Effector memory CD8-positive, alpha-beta T cell (primary cell): ENCODE measurements around the gene TNIP1.

Experiments used
- ATAC-seq: fragments of 150-1000 bp; cut with Tn5 transposase; replicated peaks from 2 replicates; pipeline ENCODE4 v1.10.0; 2021; ENCODE audit warnings: mild to moderate bottlenecking, moderate library complexity
- DNase-seq, 3 experiments: peaks; one replicate each; pipeline ENCODE4 v3.0.0; 2021
- H3K27ac Mint-ChIP-seq, 2 donors: one replicate each; pipeline ENCODE4 v1.8.0; 2022; ENCODE audit warnings: mild to moderate bottlenecking in 2 of 2, mixed read lengths in 2 of 2, moderate library complexity in 2 of 2
- H3K27me3 Mint-ChIP-seq, 2 donors: one replicate each; pipeline ENCODE4 v1.8.0; 2022; ENCODE audit warnings: mixed read lengths in 2 of 2
- H3K36me3 Mint-ChIP-seq: one replicate; pipeline ENCODE4 v1.8.0; 2022; ENCODE audit warnings: mild to moderate bottlenecking, moderate library complexity, mixed read lengths; ENCODE audit not compliant: insufficient read depth
- H3K4me1 Mint-ChIP-seq, 2 donors: one replicate each; pipeline ENCODE4 v1.8.0; 2022; ENCODE audit warnings: low read depth in 2 of 2, mixed read lengths in 2 of 2
- H3K4me3 Mint-ChIP-seq, 2 donors: one replicate each; pipeline ENCODE4 v1.8.0; 2022; ENCODE audit warnings: mild to moderate bottlenecking in 2 of 2, mixed read lengths in 2 of 2, moderate library complexity in 2 of 2
- H3K9me3 Mint-ChIP-seq, 2 donors: one replicate each; pipeline ENCODE4 v1.8.0; 2022; ENCODE audit warnings: mixed read lengths in 2 of 2

The TNIP1 gene

GRCh38 chr5:151034422-151035379 is 46.1 kb downstream of the TNIP1 start:
- ATAC-seq, result no peak
- H3K27ac Mint-ChIP-seq, result no peak overlapping the region

DNA sequence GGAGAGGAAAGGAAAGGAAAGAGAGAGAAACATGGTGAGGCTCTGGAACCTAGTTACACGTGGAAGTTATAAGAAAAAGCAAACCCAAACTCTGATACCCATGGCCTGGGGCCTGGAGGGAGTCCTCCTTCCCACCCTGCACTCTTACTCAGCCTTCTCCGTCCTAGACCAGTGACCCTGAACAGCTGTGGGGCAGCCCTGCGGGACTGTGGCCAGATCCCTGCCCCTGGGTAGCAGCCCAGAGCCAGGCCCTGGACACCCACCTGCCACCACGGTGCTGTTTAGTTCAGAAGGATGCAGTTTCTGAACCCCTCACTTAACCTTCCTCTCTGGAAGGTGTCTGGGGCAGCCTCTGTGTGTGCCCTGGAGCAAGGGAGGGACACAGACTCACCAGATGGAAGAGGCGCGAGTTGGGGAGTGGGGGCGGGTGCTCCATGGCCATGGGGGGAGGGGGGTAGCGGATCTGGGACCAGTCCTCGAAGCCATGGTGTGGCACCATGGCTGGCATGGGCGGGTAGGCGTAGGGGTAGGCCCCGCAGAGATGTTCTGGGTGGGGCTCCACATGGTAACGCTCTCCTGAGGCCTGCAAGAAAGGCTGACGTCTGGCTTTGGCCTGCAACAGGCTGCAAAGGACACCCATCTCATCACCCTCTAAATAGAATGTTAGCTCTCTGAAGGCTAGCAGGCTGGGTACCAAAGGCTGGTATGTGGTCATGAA is 47.5 kb downstream of the TNIP1 start:
- H3K27me3 Mint-ChIP-seq, result no peaks in the 10 kb centered on the region
- H3K9me3 Mint-ChIP-seq, result no peaks in the 10 kb centered on the region
- peak overlapping the region in 1 of 2 donors; percentile 42 for H3K27ac Mint-ChIP-seq
- H3K4me3 Mint-ChIP-seq, result no peak overlapping the region
- ATAC-seq (no peak), DNase-seq (no peak)
- H3K36me3 Mint-ChIP-seq, result peaks cover 95% of the 10 kb centered on the region
- peaks cover 1 to 5% of the 10 kb centered on the region in 2 donors for H3K4me1 Mint-ChIP-seq

More at GRCh38 chr5:151034422-151035379, 46.1 kb downstream of the TNIP1 start:
- Mint-ChIP-seq H3K9me3 (no peaks in the 10 kb centered on the region), H3K36me3 (peaks cover 94% of the 10 kb centered on the region), H3K4me1 (peaks cover 1 to 5% of the 10 kb centered on the region in 2 donors), H3K4me3 (no peak overlapping the region), H3K27me3 (no peaks in the 10 kb centered on the region)
- DNase-seq, result no peak

DNA sequence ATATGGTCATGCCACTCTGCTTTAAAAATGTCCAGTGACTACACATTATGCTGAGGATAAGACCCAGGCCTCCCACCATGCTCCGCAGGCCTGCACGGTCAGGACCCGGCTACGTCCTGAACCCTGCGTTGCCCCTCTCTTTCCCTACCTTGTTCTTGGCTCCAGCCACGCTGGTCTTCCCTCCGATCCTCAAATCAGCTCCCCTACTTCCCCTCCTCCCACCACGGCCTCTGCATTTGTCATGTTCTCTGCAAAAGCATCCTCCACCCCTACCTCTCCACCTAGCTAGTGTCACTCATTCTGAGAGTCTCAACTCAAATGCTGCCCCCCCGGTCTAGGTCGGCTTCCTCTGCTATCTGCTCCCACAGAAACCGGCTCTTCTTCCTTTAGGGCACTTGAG is 49.3 kb downstream of the TNIP1 start:
- Mint-ChIP-seq H3K36me3 (peaks cover 78% of the 10 kb centered on the region), H3K27me3 (no peaks in the 10 kb centered on the region), H3K4me1 (peaks cover 1 to 5% of the 10 kb centered on the region in 2 donors), H3K9me3 (no peaks in the 10 kb centered on the region), H3K4me3 (no peak overlapping the region), H3K27ac (no peak overlapping the region)
- ATAC-seq (no peak), DNase-seq (no peak)

DNA sequence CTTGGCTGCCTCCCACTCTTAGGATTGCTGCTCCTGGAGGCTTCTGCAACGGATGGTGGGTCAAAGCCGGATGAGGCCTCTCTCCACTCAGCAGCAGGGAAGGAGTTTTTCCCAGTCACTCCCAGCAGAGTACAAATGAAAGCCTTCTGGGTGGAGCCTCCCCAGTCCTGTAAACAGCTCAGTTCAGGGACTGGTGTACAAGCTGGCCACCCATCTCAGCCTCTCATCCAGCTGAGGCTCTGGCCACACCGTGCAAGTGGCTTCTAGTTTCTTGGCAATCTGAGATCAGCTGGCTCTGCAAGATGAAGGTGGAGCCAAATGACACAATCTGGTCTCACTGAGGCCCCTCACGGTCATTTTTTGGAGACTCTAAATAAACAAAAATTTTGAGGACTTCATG is 50.5 kb downstream of the TNIP1 start:
- Mint-ChIP-seq H3K27me3 (no peaks in the 10 kb centered on the region), H3K9me3 (no peaks in the 10 kb centered on the region), H3K27ac (peak overlapping the region in 1 of 2 donors; percentile 55), H3K4me1 (peaks cover 1 to 5% of the 10 kb centered on the region in 2 donors), H3K36me3 (peaks cover 76% of the 10 kb centered on the region), H3K4me3 (no peak overlapping the region)
- ATAC-seq (no peak), DNase-seq (no peak)

GRCh38 chr5:151030056-151030336 is 50.8 kb downstream of the TNIP1 start:
- DNase-seq (no peak), ATAC-seq (no peak)
- H3K27me3 Mint-ChIP-seq, result no peaks in the 10 kb centered on the region
- H3K36me3 Mint-ChIP-seq, result peaks cover 77% of the 10 kb centered on the region
- H3K4me3 Mint-ChIP-seq, result no peak overlapping the region
- peaks cover 3 to 5% of the 10 kb centered on the region in 2 donors for H3K4me1 Mint-ChIP-seq
- no peaks in the 10 kb centered on the region for H3K9me3 Mint-ChIP-seq
- H3K27ac Mint-ChIP-seq, result peak overlapping the region in 1 of 2 donors; percentile 55

DNA sequence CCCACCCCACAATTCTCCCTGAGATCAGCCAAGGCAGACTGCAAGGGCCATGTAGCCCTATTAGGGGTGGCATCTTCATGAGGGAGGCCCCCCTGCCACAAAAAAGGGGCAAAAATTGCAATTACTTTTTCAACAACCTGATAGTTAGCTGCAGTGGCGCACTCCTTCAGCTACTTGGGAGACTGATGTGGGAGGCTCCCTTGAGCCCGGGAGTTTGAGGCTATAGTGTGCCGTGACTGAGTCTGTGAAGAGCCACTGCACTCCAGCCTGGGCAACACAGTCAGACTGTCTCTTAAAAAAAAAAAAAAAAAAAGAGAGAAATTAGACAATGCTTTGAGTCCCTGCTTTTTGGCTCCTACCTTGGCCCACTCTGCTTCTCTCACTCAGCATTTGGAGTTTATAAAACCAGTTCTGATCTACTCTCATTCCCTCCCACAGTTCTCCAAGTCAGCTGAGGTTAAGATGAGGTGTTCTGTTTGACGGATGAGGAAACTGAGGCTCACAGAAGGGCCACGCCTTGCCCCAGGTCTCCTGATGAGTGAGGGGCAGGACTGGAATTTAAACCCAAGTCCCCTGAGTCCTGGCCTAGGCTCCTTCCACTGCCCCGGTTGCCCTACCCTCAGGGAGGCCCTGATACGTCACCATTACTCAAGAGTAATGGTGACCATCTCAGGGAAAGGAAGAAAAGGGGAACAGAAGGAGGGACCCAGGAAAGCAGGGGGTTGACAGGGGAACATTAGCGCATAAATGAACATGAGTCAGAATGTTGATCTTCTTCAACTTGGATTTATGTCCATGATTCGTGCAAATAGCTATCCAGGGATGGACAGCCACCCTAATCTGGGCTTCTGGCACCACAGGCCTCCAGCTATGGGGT is 51.4 kb downstream of the TNIP1 start:
- no peak for DNase-seq

GRCh38 chr5:151028717-151029116 is 52.1 kb downstream of the TNIP1 start:
- Mint-ChIP-seq H3K36me3 (peaks cover 70% of the 10 kb centered on the region), H3K4me3 (no peak overlapping the region), H3K27ac (peak overlapping the region in 1 of 2 donors; percentile 19), H3K9me3 (no peaks in the 10 kb centered on the region), H3K27me3 (no peaks in the 10 kb centered on the region), H3K4me1 (peaks cover 2 to 5% of the 10 kb centered on the region in 2 donors)
- no peak for ATAC-seq
- DNase-seq, result no peak

More for the DNA sequence above, 51.4 kb downstream of the TNIP1 start:
- no peaks in the 10 kb centered on the region for H3K27me3 Mint-ChIP-seq
- H3K4me1 Mint-ChIP-seq, result peaks cover 3 to 5% of the 10 kb centered on the region in 2 donors
- H3K36me3 Mint-ChIP-seq, result peaks cover 75% of the 10 kb centered on the region
- H3K27ac Mint-ChIP-seq, result peak overlapping the region in 1 of 2 donors; percentile 55
- no peaks in the 10 kb centered on the region for H3K9me3 Mint-ChIP-seq
- ATAC-seq, result no peak
- no peak overlapping the region for H3K4me3 Mint-ChIP-seq

- no peak overlapping the region for H3K4me3 Mint-ChIP-seq
- peak overlapping the region in 1 of 2 donors; percentile 53 for H3K27ac Mint-ChIP-seq
- DNase-seq (no peak), ATAC-seq (no peak)
- peaks cover 4 to 5% of the 10 kb centered on the region in 2 donors for H3K4me1 Mint-ChIP-seq
- H3K9me3 Mint-ChIP-seq, result no peaks in the 10 kb centered on the region
- no peaks in the 10 kb centered on the region for H3K27me3 Mint-ChIP-seq
- H3K36me3 Mint-ChIP-seq, result peaks cover 64% of the 10 kb centered on the region
Measured at GRCh38 chr5:151027961-151028479, 52.8 kb downstream of the TNIP1 start.

DNA sequence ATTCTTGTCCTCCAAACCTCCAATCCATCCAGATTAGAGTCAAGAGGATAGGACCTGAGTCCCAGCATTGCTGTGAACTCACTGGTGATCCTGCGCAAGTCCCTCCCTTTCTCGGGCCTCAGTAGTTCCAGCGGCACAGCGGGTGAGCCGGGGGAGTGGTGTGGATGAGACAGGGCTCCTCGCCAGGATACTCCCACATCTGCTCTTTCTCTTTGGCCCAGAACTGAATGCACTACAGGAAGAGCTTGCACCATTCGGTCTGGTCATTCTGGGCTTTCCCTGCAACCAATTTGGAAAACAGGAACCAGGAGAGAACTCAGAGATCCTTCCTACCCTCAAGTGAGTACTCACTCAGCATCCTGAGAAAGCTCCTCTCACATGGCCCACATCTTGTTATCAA is 54.2 kb downstream of the TNIP1 start:
- peaks cover 51% of the 10 kb centered on the region for H3K36me3 Mint-ChIP-seq
- peak overlapping the region in 1 of 2 donors; percentile 53 for H3K27ac Mint-ChIP-seq
- H3K9me3 Mint-ChIP-seq, result no peaks in the 10 kb centered on the region
- no peaks in the 10 kb centered on the region for H3K27me3 Mint-ChIP-seq
- H3K4me3 Mint-ChIP-seq, result no peak overlapping the region
- ATAC-seq, result no peak
- DNase-seq, result no peak
- H3K4me1 Mint-ChIP-seq, result peaks cover 0 to 4% of the 10 kb centered on the region in 2 donors

DNA sequence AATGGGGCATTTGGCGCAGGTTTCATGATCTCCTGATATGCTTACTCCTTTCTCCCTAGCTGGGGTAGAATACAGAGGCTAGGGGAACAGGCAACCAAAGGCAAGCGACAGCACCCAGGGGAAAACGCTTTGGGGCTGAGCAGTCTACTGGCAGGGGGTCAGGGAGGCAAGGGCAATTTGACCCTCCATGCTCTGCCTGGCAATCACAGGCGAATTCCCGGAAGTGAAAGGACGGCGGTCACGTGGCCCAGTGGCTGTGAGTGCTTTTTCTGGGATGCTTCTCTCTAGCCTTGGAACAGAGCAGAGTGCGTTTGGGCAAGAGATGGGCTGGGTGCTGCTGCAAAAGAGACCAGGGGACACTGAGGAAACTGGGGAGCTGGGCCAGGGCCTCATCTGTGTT is 54.7 kb downstream of the TNIP1 start:
- Mint-ChIP-seq H3K9me3 (no peaks in the 10 kb centered on the region), H3K27ac (peak overlapping the region in 1 of 2 donors; percentile 12)

DNA sequence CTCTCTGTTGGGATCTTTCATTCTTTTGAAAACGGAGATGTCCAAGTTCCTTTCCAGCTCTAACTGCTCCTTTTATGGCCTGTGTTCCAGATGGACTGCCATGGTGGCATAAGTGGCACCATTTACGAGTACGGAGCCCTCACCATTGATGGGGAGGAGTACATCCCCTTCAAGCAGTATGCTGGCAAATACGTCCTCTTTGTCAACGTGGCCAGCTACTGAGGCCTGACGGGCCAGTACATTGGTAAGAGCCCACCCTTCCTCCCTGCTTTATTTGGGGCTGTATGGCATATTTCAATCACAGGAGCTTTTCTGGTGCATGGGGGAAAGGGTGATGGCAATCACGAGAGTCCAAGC is 55.6 kb downstream of the TNIP1 start:
- H3K4me3 Mint-ChIP-seq, result no peak overlapping the region
- no peaks in the 10 kb centered on the region for H3K27me3 Mint-ChIP-seq
- H3K4me1 Mint-ChIP-seq, result peaks cover 5 to 10% of the 10 kb centered on the region in 2 donors
- no peak for ATAC-seq
- H3K9me3 Mint-ChIP-seq, result no peaks in the 10 kb centered on the region
- peaks cover 36% of the 10 kb centered on the region for H3K36me3 Mint-ChIP-seq
- no peak overlapping the region for H3K27ac Mint-ChIP-seq
- no peak for DNase-seq

More for the DNA sequence above, 54.7 kb downstream of the TNIP1 start:
- peaks cover 45% of the 10 kb centered on the region for H3K36me3 Mint-ChIP-seq
- ATAC-seq (no peak), DNase-seq (no peak)
- no peak overlapping the region for H3K4me3 Mint-ChIP-seq
- peaks cover under 1 to 5% of the 10 kb centered on the region in 2 donors for H3K4me1 Mint-ChIP-seq
- H3K27me3 Mint-ChIP-seq, result no peaks in the 10 kb centered on the region

GRCh38 chr5:151024440-151025249 is 56.2 kb downstream of the TNIP1 start:
- no peak overlapping the region for H3K27ac Mint-ChIP-seq
- DNase-seq (no peak), ATAC-seq (no peak)
- peaks cover 30% of the 10 kb centered on the region for H3K36me3 Mint-ChIP-seq
- H3K4me1 Mint-ChIP-seq, result peaks cover 5 to 11% of the 10 kb centered on the region in 2 donors
- H3K4me3 Mint-ChIP-seq, result no peak overlapping the region
- H3K27me3 Mint-ChIP-seq, result no peaks in the 10 kb centered on the region
- no peaks in the 10 kb centered on the region for H3K9me3 Mint-ChIP-seq
